Measurements from ENCODE around the gene RAC3. TPM values are rescaled to one million over a fixed set of nuclear protein-coding genes. Genes with fewer than 3 reads are reported as not detected.
A peak's percentile ranks its signal among the peaks of the same experiment; 100 is the strongest.

Gene RAC3
- total RNA-seq: 10 to 100 TPM in 1 of 4 donors, 1 to 10 TPM in 3; 4.9 to 10.4 (median 7.0) TPM

GRCh38 chr17:82031303-82031884 lies at the start of gene RAC3:
Gene RAC3, plus strand, starts transcription at chr17:82031678. Its CDS starts 84 bp downstream, at chr17:82031762.
- H3K27ac ChIP-seq: peak within 1 kb of the TSS; percentile 70 to 88 (median 79)
- intact Hi-C loops (cut with DNase I): loop anchor here (2.0 kb wide), 1 partner anchor 121 kb away; no protein-coding TSS in a partner anchor
- peaks cover 0 to 33% (median 0%) of the 10 kb centered on the region in 3 donors for H3K36me3 ChIP-seq
- no peaks in the 10 kb centered on the region for H3K9me3 ChIP-seq
- peaks cover 0 to 7% (median 0%) of the 10 kb centered on the region in 4 donors for H3K27me3 ChIP-seq
- H3K4me3 ChIP-seq: peak within 1 kb of the TSS; percentile 47 to 71 (median 60)
- peaks cover 20 to 58% (median 28%) of the 10 kb centered on the region in 3 donors for H3K4me1 ChIP-seq
- WGBS, 2 donors: no CpG with 5 or more reads among the region's 96 CpGs
- no peak for DNase-seq
- TF ChIP-seq POLR2A (IDR thresholded peaks at IDR 0.05) (no peak), CTCF (IDR thresholded peaks at IDR 0.05) (no peak)

- TF ChIP-seq POLR2A (IDR thresholded peaks at IDR 0.05): no peak
- no peak for TF ChIP-seq CTCF (IDR thresholded peaks at IDR 0.05)
- WGBS, 2 donors: 77 to 93% methylated on average over 12 to 19 of the region's 35 CpGs
Measured at GRCh38 chr17:81983011-81983638, 48.4 kb upstream of the RAC3 start.

GRCh38 chr17:81983639-81984373 lies 47.7 kb upstream of the RAC3 start:
- intact Hi-C loops (cut with DNase I): no loop called here
- H3K36me3 ChIP-seq: peaks cover 0 to 68% (median 14%) of the 10 kb centered on the region in 3 donors

More at GRCh38 chr17:81983011-81983638, 48.4 kb upstream of the RAC3 start:
- Histone ChIP-seq H3K9me3 (no peaks in the 10 kb centered on the region), H3K27ac (no peak overlapping the region), H3K4me1 (peaks cover 6 to 56% (median 8%) of the 10 kb centered on the region in 3 donors), H3K36me3 (peaks cover 0 to 62% (median 14%) of the 10 kb centered on the region in 3 donors), H3K4me3 (no peak overlapping the region), H3K27me3 (no peaks in the 10 kb centered on the region)
- no peak for DNase-seq
- intact Hi-C loops (cut with DNase I): no loop called here

GRCh38 chr17:81984773-81985410 lies 46.6 kb upstream of the RAC3 start:
- no peaks in the 10 kb centered on the region for H3K9me3 ChIP-seq
- no peak overlapping the region for H3K4me3 ChIP-seq
- peaks cover 0 to 44% (median 0%) of the 10 kb centered on the region in 3 donors for H3K4me1 ChIP-seq
- TF ChIP-seq POLR2A (IDR thresholded peaks at IDR 0.05): no peak
- TF ChIP-seq CTCF (IDR thresholded peaks at IDR 0.05): no peak
- H3K36me3 ChIP-seq: peaks cover 0 to 64% (median 14%) of the 10 kb centered on the region in 3 donors
- DNase-seq: no peak
- H3K27ac ChIP-seq: no peak overlapping the region
- intact Hi-C loops (cut with DNase I): no loop called here
- no peaks in the 10 kb centered on the region for H3K27me3 ChIP-seq
- WGBS, 2 donors: 85 to 87% methylated on average over 17 of the region's 21 CpGs

More at GRCh38 chr17:81983639-81984373, 47.7 kb upstream of the RAC3 start:
- Histone ChIP-seq H3K4me1 (peaks cover 0 to 49% (median under 1%) of the 10 kb centered on the region in 3 donors), H3K9me3 (no peaks in the 10 kb centered on the region), H3K4me3 (no peak overlapping the region), H3K27me3 (no peaks in the 10 kb centered on the region), H3K27ac (no peak overlapping the region)
- DNase-seq: no peak
- WGBS, 2 donors: 95 to 97% methylated on average over 12 to 19 of the region's 26 CpGs
- TF ChIP-seq POLR2A (IDR thresholded peaks at IDR 0.05) (no peak), CTCF (IDR thresholded peaks at IDR 0.05) (no peak)

Measured in esophagus squamous epithelium (tissue), 5 donors.